H1 (cell line): Measurements from ENCODE around the gene GNG7. TPM values are rescaled to one million over a fixed set of nuclear protein-coding genes. Genes with fewer than 3 reads are reported as not detected.

Experiments
- CBX5 ChIP-seq: fragments of 300-800, 300-1000 bp; sonication (generic); IDR thresholded peaks from 2 replicates; pipeline ENCODE4 v1.7.1; 2016; ENCODE audit warnings: antibody characterized with exemption, low read length, low read depth
- CHD1 ChIP-seq: IDR thresholded peaks from 2 replicates; pipeline ENCODE4 v1.6.1; 2012; ENCODE audit warnings: low read depth, low read length, improper control_type of control experiment
- CHD7 ChIP-seq: fragments of 300-600 bp; sonication (generic); IDR thresholded peaks from 2 replicates; pipeline ENCODE4 v1.7.1; 2012; ENCODE audit warnings: low read length, moderate library complexity, mild to moderate bottlenecking, inconsistent platforms; ENCODE audit not compliant: insufficient replicate concordance
- GTF2F1 ChIP-seq: IDR thresholded peaks from 2 replicates; pipeline ENCODE4 v1.6.1; 2012; ENCODE audit warnings: low read depth, low read length, improper control_type of control experiment, borderline replicate concordance
- KDM5A ChIP-seq: fragments of 200-600 bp; IDR thresholded peaks from 2 replicates; pipeline ENCODE4 v1.7.1; 2012; ENCODE audit warnings: mild to moderate bottlenecking, low read length, inconsistent platforms, mixed read lengths
- MAFK ChIP-seq: IDR thresholded peaks from 2 replicates; pipeline ENCODE4 v1.6.1; 2012; ENCODE audit warnings: low read depth, mild to moderate bottlenecking, improper control_type of control experiment, low read length
- POLR2A ChIP-seq, 2 experiments: IDR thresholded peaks; 1 replicate in 1 of 2; 2 replicates in 1 of 2; pipeline ENCODE4 v1.6.1; 2011; ENCODE audit warnings: low read depth in 2 of 2, low read length in 2 of 2, mild to moderate bottlenecking in 2 of 2; ENCODE audit errors: control extremely low read depth in 1 of 2
- RFX5 ChIP-seq: IDR thresholded peaks from 2 replicates; pipeline ENCODE4 v1.6.1; 2011; ENCODE audit warnings: low read depth, low read length, improper control_type of control experiment, borderline replicate concordance
- SAP30 ChIP-seq: fragments of 300-600 bp; sonication (generic); IDR thresholded peaks from 2 replicates; pipeline ENCODE4 v1.7.1; 2012; ENCODE audit warnings: low read length, moderate library complexity, mild to moderate bottlenecking, inconsistent platforms; ENCODE audit not compliant: insufficient read depth, insufficient replicate concordance
- SP4 ChIP-seq: IDR thresholded peaks from 2 replicates; pipeline ENCODE4 v1.6.1; 2012; ENCODE audit warnings: low read length, inconsistent platforms
- polyA plus RNA-seq, 7 experiments: library from polyadenylated mRNA; depleted of rRNA in 3 of 7; stranded (reverse) in 5 of 7; unstranded in 2 of 7; fragments of >200 nt in 5 of 7; fragments of 200-250 nt in 2 of 7; gene quantifications; 1 replicate in 5 of 7; 2 replicates in 1 of 7; 4 replicates in 1 of 7; pipeline versions ENCODE4 v1.2.1 to v1.2.3, GENCODE V29; 2011 to 2013; ENCODE audit warnings: missing spikeins in 2 of 7, mixed read lengths in 2 of 7
- total RNA-seq: library from RNA; stranded (reverse); fragmentation: NEBNext Ultra II Directional; extraction: Animal tissue kit (Norgen Biotek cat#: 25700); gene quantifications from 2 replicates; pipeline ENCODE4 v1.2.1, GENCODE V29; 2021
- TF ChIP-seq, protein P1 (sequence below): IDR thresholded peaks from 2 replicates; pipeline ENCODE4 v1.6.1; 2012; ENCODE audit warnings: low read length, inconsistent platforms

Gene GNG7
- total and polyA plus RNA-seq, 2 of the 8 experiments (the other 6 are each of a cell fraction or from before 2014, with no cell fraction given) = 2.8 to 7.8 TPM

DNA sequence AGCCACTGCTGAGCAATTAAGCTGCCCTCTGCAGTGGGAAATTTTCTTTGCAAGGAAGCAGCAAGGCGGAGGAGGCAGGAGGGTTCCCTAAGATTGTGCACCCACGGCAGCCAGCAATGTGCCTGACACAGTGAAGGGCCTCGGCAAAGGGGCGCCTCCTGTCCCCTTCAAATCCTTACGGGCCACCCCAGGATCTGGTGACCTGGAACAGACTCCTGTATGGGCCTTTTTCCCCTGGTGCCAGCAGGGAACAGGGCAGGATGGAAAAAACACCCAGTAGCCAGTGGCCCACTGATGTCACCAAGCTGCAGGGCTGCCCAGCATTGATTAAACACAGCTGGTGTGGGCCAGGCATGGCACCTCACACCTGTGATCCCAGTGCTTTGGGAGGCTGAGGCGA, 86.7 kb downstream of the GNG7 start (continued):
- no peak for TF ChIP-seq CHD7
- no peak for TF ChIP-seq CHD1
- no peak for TF ChIP-seq MAFK
- no peak for TF ChIP-seq POLR2A (IDR thresholded peaks at IDR 0.05; ENCODE audit: control extremely low read depth in 1 of 2, low read depth in 2 of 2, low read length in 2 of 2)
- no peak for TF ChIP-seq KDM5A
- TF ChIP-seq CBX5 = no peak
- no peak for TF ChIP-seq GTF2F1
- no peak for TF ChIP-seq RFX5
- TF ChIP-seq, protein P1, sequence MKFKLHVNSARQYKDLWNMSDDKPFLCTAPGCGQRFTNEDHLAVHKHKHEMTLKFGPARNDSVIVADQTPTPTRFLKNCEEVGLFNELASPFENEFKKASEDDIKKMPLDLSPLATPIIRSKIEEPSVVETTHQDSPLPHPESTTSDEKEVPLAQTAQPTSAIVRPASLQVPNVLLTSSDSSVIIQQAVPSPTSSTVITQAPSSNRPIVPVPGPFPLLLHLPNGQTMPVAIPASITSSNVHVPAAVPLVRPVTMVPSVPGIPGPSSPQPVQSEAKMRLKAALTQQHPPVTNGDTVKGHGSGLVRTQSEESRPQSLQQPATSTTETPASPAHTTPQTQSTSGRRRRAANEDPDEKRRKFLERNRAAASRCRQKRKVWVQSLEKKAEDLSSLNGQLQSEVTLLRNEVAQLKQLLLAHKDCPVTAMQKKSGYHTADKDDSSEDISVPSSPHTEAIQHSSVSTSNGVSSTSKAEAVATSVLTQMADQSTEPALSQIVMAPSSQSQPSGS = no peak
- TF ChIP-seq SP4 = no peak
- no peak for TF ChIP-seq SAP30
